Measurements from ENCODE around the gene HAUS6. TPM values are rescaled to one million over a fixed set of nuclear protein-coding genes. Genes with fewer than 3 reads are reported as not detected.
"Not testable (repeated sequence)": the region's sequence is repeated elsewhere in the genome, so short reads cannot be mapped to it uniquely, and the experiment has no call there.

The HAUS6 gene
- total RNA-seq, 2 donors from 2014 or later, result 12.3 to 13.6 TPM

DNA sequence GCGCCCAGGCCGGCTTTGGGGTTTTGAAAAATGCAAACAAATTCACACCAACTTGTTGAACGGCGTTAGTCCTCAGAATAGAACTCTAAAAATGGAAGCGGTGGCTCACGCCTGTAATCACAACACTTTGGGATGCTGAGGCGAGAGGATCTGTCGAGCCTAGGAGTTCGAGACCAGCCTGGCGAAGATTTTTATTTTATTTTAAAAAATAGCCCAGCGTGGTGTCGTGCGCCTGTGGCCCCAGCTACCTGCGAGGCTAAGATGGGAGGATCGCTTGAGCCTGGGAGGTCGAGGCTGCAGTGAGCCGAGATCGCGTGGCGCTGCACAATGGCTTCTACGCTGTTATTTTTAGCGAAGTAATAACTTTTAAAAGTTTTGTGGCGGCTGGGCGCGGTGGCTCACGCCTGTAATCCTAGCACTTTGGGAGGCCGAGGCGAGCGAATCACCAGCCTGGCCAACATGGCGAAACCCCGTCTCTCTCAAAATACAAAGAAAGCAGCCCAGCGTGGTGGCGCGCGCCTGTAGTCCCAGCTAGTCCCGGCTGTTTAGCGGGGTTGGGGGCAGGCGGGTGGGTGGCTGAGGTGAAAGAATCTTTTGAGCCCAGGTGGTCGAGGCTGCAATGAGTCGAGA lies 25.3 kb upstream of the HAUS6 start:
- Mint-ChIP-seq H3K4me1 (peaks cover 29% of the 10 kb centered on the region), H3K36me3 (ENCODE audit: low read depth) (no peaks in the 10 kb centered on the region), H3K27me3 (no peaks in the 10 kb centered on the region), H3K4me3 (peak overlapping the region; percentile 90), H3K27ac (peak overlapping the region; percentile 95)
- DNase-seq (peak in 2 of 3 donors; percentile 14 to 19), ATAC-seq (peak; percentile 39)
- H3K9me3 ChIP-seq (ENCODE audit: control insufficient read depth, low read length, poor library complexity, severe bottlenecking), result no peaks in the 10 kb centered on the region

DNA sequence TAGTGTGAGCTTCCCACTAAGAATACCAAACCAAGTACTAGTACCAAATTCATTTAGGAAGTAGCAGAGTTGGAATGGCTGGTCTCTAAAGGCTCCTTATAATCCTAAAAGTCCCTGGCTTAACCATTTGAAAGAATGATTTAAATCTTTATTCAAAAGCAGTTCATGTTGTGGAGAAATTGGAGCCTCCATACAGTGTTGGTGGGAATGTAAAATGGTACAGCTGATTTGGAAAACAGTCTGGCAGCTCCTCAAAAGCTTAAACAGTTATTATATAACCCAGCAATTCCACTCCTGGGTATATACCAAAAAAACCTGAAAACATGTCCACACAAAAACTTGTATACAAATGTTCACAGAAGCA lies 21.7 kb upstream of the HAUS6 start:
- H3K36me3 Mint-ChIP-seq (ENCODE audit: low read depth), result peaks cover 4% of the 10 kb centered on the region

DNA sequence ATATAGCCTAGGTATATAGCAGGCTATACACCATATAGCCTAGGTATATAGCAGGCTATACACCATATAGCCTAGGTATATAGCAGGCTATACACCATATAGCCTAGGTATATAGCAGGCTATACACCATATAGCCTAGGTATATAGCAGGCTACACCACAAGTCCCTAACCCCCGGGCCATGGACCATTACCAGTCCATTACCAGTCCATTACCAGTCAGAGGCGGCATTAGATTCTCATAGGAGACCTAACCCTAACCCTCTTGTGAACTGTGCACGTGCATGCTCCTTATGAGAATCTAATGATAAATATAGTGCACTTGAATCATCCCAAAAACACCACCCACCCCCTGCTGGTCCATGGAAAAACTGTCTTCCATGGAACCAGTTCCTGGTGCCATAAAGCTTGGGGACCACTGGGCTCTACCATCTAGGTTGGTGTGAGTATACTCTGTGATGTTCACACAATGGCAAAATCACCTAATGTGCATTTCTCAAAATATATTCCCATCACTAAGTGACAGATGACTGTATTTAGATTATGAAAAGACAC lies 19.9 kb upstream of the HAUS6 start:
- ATAC-seq, result no peak
- H3K4me1 Mint-ChIP-seq, result peaks cover 19% of the 10 kb centered on the region

More for the DNA sequence above, 21.7 kb upstream of the HAUS6 start:
- H3K27ac Mint-ChIP-seq, result peak overlapping the region; percentile 85
- H3K4me3 Mint-ChIP-seq, result peak overlapping the region; percentile 65
- peaks cover 23% of the 10 kb centered on the region for H3K4me1 Mint-ChIP-seq
- H3K9me3 ChIP-seq (ENCODE audit: control insufficient read depth, low read length, poor library complexity, severe bottlenecking), result no peaks in the 10 kb centered on the region
- DNase-seq, result no peak
- no peak for ATAC-seq
- H3K27me3 Mint-ChIP-seq, result no peaks in the 10 kb centered on the region

DNA sequence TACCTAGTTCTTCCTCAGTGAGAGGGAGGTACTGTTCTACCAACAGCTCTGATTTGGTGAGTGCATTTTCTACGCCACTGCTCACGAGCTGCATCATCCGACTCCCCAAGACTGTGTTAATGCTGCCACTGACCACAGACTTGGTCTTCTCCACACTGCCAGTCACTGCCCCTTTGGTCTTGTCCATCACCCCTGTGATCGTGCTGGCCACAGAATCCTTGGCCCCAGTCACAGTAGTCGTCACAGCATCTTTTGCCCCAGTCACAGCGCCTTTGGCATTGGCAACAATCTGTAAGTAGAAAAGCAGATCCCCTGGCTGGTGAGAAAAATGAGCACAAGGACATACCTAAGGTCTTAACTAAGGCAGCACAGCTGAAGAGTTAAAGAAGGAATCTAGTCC lies 18.2 kb upstream of the HAUS6 start:
- H3K4me3 Mint-ChIP-seq, result no peak overlapping the region
- peaks cover 4% of the 10 kb centered on the region for H3K36me3 Mint-ChIP-seq (ENCODE audit: low read depth)
- H3K4me1 Mint-ChIP-seq, result peaks cover 16% of the 10 kb centered on the region
- ATAC-seq, result no peak
- no peak for DNase-seq
- H3K27ac Mint-ChIP-seq, result no peak overlapping the region
- H3K9me3 ChIP-seq (ENCODE audit: control insufficient read depth, low read length, poor library complexity, severe bottlenecking), result no peaks in the 10 kb centered on the region
- no peaks in the 10 kb centered on the region for H3K27me3 Mint-ChIP-seq

More for the DNA sequence above, 19.9 kb upstream of the HAUS6 start:
- Mint-ChIP-seq H3K4me3 (no peak overlapping the region), H3K27ac (peak overlapping the region; percentile 14), H3K36me3 (ENCODE audit: low read depth) (peaks cover 4% of the 10 kb centered on the region), H3K27me3 (no peaks in the 10 kb centered on the region)
- no peaks in the 10 kb centered on the region for H3K9me3 ChIP-seq (ENCODE audit: control insufficient read depth, low read length, poor library complexity, severe bottlenecking)
- DNase-seq, result no peak

DNA sequence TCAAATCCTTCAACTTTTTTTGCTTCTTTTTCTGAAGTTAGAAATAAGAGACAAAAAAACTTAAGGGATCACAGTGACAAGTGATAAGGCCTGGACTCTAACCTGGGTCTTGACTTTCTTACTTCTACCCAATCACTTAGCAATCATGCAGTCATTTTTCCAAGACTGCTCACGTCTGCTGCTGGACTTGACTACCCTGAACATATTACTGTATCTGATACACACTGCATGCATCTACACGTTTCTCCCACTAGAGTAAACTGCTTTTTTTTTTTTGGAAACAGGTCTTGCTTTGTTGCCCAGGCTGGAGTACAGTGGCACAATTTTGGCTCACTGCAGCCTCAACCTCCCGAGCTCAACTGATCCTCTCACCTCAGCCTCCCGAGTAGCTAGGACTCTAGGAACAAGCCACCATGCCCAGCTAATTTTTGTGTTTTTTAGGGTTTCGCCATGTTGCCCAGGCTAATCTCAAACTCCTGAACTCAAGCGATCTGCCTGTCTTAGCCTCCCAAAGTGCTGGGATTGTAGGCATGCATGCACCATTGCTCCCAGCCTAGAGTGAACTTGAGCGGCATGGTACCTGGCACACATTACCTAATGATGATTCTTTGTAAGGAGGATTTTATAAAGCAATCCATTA lies 17.2 kb upstream of the HAUS6 start:
- Mint-ChIP-seq H3K4me1 (peaks cover 14% of the 10 kb centered on the region), H3K27me3 (no peaks in the 10 kb centered on the region), H3K27ac (peak overlapping the region; percentile 32), H3K36me3 (ENCODE audit: low read depth) (peaks cover 7% of the 10 kb centered on the region), H3K4me3 (no peak overlapping the region)
- no peaks in the 10 kb centered on the region for H3K9me3 ChIP-seq (ENCODE audit: control insufficient read depth, low read length, poor library complexity, severe bottlenecking)
- ATAC-seq (no peak), DNase-seq (no peak)

DNA sequence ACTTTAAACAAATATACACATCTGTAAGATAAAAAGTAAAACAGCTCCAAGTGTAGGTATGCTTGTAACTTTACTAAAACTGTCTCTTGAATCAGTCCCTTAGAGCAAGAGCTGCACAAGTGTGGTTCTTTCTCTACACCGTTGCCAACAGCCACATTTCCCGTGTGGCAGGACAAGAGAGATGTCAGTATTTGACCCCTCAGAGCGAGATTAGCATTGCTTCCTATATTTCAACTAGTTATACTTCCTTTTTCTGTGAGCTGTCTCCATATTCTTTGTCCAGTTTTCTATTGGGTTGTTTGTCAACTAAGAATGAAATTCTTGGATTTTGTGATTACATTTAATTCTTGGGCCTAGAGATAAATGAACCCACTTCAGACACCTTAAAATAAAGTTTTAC lies 16.5 kb upstream of the HAUS6 start:
- ATAC-seq, result no peak
- Mint-ChIP-seq H3K27me3 (no peaks in the 10 kb centered on the region), H3K36me3 (ENCODE audit: low read depth) (peaks cover 7% of the 10 kb centered on the region), H3K27ac (peak overlapping the region; percentile 32), H3K4me1 (peaks cover 7% of the 10 kb centered on the region), H3K4me3 (no peak overlapping the region)
- DNase-seq, result no peak
- no peaks in the 10 kb centered on the region for H3K9me3 ChIP-seq (ENCODE audit: control insufficient read depth, low read length, poor library complexity, severe bottlenecking)

DNA sequence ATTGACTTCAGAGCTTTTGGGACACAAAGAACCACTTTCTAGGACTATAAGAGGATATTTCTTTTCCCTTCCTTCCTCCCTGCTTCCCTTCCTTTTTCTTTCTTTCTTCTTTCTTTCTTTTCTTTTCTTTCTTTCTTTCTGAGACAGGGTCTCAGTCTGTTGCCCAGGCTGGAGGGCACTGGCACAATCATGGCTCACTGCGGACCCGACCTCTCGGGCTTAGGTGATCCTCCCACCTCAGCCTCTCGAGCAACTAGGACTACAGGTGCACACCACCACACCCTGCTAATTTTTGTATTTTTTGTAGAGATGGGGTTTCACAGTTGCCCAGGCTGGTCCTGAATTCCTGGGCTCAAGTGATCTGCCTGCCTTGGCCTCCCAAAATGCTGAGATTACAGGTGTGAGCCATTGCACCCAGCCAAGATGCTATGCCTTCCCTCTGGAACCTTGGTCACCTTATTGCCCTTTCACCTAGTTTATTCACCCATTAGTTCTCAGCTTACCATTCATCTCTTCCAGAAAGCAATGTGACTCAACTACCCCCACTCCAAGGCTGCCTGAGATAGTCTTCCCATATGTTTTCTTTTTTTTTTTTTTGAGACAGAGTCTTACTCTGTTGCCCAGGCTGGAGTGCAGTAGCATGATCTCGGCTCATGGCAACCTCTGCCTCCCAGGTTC lies 14.5 kb upstream of the HAUS6 start:
- ATAC-seq (no peak), DNase-seq (no peak)
- no peak overlapping the region for H3K27ac Mint-ChIP-seq
- peaks cover 7% of the 10 kb centered on the region for H3K36me3 Mint-ChIP-seq (ENCODE audit: low read depth)
- peaks cover 2% of the 10 kb centered on the region for H3K4me1 Mint-ChIP-seq
- no peaks in the 10 kb centered on the region for H3K9me3 ChIP-seq (ENCODE audit: control insufficient read depth, low read length, poor library complexity, severe bottlenecking)
- H3K4me3 Mint-ChIP-seq, result no peak overlapping the region
- no peaks in the 10 kb centered on the region for H3K27me3 Mint-ChIP-seq

DNA sequence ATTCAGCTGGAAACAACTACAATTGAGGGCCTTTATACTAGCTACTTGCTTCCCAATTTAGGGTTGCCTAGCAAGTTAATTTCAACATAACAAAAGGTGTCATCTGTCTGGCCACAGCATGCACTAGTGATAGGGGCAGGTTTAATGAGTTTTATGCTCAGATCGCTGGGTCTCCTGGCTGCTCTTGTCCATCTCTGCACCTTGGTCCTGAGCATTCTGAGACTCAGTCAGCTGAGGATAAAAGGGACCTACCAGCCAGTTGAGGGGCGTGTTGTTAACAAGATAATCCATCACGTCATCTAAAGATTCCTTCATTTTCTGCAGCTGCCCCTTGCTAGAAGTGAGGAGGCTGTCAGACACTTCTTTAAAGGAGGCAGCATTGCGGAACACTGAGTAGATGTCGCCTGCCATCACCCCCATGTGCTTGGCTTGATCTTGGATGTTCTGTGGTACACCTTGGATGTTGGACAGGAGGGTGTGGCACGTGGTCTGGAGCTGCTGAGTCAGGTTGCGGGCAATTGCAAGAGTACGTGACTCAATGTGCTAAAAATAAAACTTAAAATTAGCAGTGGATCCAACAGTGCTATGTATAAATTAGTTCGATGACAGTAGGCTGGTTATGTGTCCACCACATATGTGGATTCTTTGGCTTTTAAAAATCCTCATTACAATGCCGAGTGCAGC lies 13.5 kb upstream of the HAUS6 start:
- peaks cover 7% of the 10 kb centered on the region for H3K36me3 Mint-ChIP-seq (ENCODE audit: low read depth)
- H3K27me3 Mint-ChIP-seq, result no peaks in the 10 kb centered on the region
- no peak overlapping the region for H3K27ac Mint-ChIP-seq
- peaks cover 2% of the 10 kb centered on the region for H3K4me1 Mint-ChIP-seq
- no peaks in the 10 kb centered on the region for H3K9me3 ChIP-seq (ENCODE audit: control insufficient read depth, low read length, poor library complexity, severe bottlenecking)
- ATAC-seq (no peak), DNase-seq (no peak)
- no peak overlapping the region for H3K4me3 Mint-ChIP-seq

DNA sequence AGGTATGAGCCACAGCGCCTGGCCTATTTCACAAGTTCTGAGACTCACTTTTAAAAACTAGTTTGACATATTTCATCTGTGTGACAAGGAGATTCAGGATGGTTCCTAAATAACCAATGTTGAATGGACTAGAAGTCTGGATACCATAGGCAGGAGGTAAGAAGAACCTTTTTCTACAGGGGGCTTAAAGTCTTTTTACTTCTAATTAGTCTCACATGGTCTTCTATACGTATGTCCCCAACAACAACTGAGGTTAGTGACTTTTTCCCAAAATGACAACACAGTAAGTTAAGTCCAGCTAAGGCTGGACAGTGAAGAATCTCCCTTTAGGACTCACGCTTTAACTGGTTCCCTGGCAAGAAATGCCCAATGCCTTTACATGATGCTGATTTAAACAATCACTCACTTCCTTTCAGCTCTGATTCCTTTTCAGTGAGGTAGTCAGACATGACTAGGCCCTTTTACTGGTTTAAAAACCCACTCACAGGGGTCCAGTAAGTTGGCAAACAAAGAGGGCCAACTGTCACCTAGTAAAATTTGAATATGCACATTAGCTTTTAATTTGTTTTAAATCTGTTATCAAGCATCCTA lies 12.1 kb upstream of the HAUS6 start:
- Mint-ChIP-seq H3K4me3 (no peak overlapping the region), H3K27me3 (no peaks in the 10 kb centered on the region), H3K27ac (no peak overlapping the region), H3K4me1 (peaks cover 2% of the 10 kb centered on the region), H3K36me3 (ENCODE audit: low read depth) (peaks cover 4% of the 10 kb centered on the region)
- ATAC-seq (no peak), DNase-seq (no peak)
- no peaks in the 10 kb centered on the region for H3K9me3 ChIP-seq (ENCODE audit: control insufficient read depth, low read length, poor library complexity, severe bottlenecking)

DNA sequence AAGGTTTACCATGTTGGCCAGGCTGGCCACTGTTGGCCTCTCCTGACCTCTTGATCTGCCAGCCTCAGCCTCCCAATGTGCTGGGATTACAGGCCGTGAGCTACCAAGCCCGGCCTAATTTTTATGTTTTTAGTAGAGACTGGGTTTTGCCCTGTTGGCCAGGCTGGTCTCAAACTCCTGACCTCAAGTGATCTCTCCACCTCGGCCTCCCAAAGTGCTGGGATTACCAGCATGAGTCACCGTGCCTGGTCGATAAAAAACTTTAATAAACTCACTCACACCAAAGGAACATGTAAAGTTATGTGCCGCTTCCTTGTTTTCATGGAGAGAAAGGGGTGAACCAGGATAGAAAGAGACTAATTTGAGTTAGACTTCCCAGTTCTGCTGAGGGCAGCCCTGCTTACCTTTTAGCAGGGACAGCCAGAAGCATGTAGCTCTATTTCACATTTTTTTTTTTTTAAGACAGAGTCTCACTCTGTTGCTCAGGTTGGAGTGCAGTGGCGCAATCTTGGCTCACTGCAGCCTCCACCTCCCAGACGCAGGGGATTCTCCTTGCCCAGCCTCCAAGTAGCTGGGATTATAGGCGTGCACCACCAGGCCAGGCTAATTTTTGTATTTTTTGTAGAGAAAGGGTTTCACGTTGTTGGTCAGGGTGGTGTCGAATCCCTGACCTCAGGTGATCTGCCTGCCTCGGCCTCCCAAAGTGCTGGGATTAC lies 11.4 kb upstream of the HAUS6 start:
- Mint-ChIP-seq H3K27me3 (no peaks in the 10 kb centered on the region), H3K4me1 (peaks cover 2% of the 10 kb centered on the region), H3K4me3 (no peak overlapping the region), H3K27ac (no peak overlapping the region), H3K36me3 (ENCODE audit: low read depth) (peaks cover 3% of the 10 kb centered on the region)
- ATAC-seq, result no peak
- no peak for DNase-seq
- no peaks in the 10 kb centered on the region for H3K9me3 ChIP-seq (ENCODE audit: control insufficient read depth, low read length, poor library complexity, severe bottlenecking)

DNA sequence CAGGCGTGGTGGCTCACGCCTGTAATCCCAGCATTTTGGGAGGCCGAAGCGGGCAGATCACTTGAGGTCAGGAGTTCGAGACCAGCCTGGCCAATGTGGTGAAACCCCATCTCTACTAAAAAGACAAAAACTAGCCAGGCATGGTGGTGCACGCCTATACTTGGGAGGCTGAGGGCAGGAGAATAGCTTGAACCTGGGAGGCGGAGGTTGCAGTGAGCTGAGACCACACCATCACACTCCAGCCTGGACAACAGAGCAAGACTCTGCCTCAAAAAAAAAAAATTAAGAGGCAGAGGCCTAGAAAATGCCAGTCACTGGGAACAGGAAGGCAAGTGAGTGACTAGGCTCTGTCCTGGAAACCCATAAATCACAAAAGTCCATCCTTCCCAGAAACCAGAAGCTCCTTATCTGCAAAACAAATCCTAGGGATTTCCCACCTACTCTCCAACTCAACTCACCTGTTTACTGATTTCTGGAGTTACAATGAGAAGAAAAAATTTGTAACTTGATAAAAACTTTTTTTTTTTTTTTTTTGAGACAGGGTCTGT lies 10.4 kb upstream of the HAUS6 start:
- H3K9me3 ChIP-seq (ENCODE audit: control insufficient read depth, low read length, poor library complexity, severe bottlenecking); ATAC-seq; H3K36me3 Mint-ChIP-seq (ENCODE audit: low read depth); H3K27me3 Mint-ChIP-seq; H3K4me3 Mint-ChIP-seq; H3K4me1 Mint-ChIP-seq; DNase-seq: not testable (repeated sequence)
- peak overlapping the region; percentile 21 for H3K27ac Mint-ChIP-seq

DNA sequence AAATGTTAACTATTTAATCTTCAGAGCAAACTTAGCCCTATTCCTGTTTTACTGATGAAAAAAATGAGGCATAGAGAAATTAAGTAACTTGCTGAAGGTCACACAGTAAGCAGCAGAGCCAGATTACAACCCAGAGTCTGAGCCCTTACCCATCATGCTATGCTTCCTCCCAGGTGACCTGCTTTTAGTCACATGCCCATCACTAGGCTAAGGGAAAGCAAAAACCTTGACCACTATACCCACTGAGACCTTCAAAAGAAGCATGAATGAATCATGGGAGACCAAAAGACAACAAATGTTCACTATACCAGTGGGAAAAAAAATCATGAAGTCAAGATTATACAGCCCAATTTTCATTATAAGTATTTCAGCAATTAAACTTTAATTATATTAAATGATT lies 5.3 kb upstream of the HAUS6 start:
- no peak for ATAC-seq
- no peaks in the 10 kb centered on the region for H3K27me3 Mint-ChIP-seq

More for the DNA sequence above, 5.3 kb upstream of the HAUS6 start:
- H3K27ac Mint-ChIP-seq, result no peak overlapping the region
- H3K4me3 Mint-ChIP-seq, result no peak overlapping the region
- H3K36me3 Mint-ChIP-seq (ENCODE audit: low read depth), result no peaks in the 10 kb centered on the region
- peaks cover under 1% of the 10 kb centered on the region for H3K4me1 Mint-ChIP-seq
- no peak for DNase-seq
- H3K9me3 ChIP-seq (ENCODE audit: control insufficient read depth, low read length, poor library complexity, severe bottlenecking), result no peaks in the 10 kb centered on the region
